Upper lobe of left lung (tissue), 4 donors: ENCODE results near the gene EYS.

ENCODE experiments used
- CTCF ChIP-seq, 6 experiments: fragments of 450-650 bp in 4 of 6; fragments of 200-600 bp in 2 of 6; sonication (generic) in 2 of 6; IDR thresholded peaks; one replicate each; pipeline ENCODE4 v1.5.1; 2016 to 2019; ENCODE audit warnings: antibody characterized with exemption in 6 of 6
- POLR2A ChIP-seq, 4 donors: fragments of 450-650 bp; IDR thresholded peaks; one replicate each; pipeline ENCODE4 v1.5.1; 2016 to 2017; ENCODE audit warnings: antibody characterized with exemption in 4 of 4, mild to moderate bottlenecking in 2 of 4
- POLR2AphosphoS5 ChIP-seq, 2 donors: sonication (generic); formaldehyde crosslinking; IDR thresholded peaks; one replicate each; pipeline ENCODE4 v1.5.1; 2017; ENCODE audit warnings: antibody characterized with exemption in 2 of 2

GRCh38 chr6:65126667-65127066 is 580.4 kb downstream of the EYS start:
- no peak for TF ChIP-seq CTCF (IDR thresholded peaks at IDR 0.05)
- TF ChIP-seq POLR2AphosphoS5 (IDR thresholded peaks at IDR 0.05) = no peak
- no peak for TF ChIP-seq POLR2A (IDR thresholded peaks at IDR 0.05)
